22Rv1 (cell line): Measurements from ENCODE around the gene REV1.

Experiments
- ZFX ChIP-seq: fragments of 450-650 bp; IDR thresholded peaks from 2 replicates; pipeline ENCODE4 v1.6.1; 2017; ENCODE audit warnings: antibody characterized with exemption, borderline replicate concordance
- TF ChIP-seq, protein P1 (sequence below): fragments of 450-650 bp; IDR thresholded peaks from 2 replicates; pipeline ENCODE4 v1.5.1; 2017; ENCODE audit warnings: mild to moderate bottlenecking

GRCh38 chr2:99422599-99422998 lies 67.2 kb downstream of the REV1 start:
- TF ChIP-seq, protein P1, sequence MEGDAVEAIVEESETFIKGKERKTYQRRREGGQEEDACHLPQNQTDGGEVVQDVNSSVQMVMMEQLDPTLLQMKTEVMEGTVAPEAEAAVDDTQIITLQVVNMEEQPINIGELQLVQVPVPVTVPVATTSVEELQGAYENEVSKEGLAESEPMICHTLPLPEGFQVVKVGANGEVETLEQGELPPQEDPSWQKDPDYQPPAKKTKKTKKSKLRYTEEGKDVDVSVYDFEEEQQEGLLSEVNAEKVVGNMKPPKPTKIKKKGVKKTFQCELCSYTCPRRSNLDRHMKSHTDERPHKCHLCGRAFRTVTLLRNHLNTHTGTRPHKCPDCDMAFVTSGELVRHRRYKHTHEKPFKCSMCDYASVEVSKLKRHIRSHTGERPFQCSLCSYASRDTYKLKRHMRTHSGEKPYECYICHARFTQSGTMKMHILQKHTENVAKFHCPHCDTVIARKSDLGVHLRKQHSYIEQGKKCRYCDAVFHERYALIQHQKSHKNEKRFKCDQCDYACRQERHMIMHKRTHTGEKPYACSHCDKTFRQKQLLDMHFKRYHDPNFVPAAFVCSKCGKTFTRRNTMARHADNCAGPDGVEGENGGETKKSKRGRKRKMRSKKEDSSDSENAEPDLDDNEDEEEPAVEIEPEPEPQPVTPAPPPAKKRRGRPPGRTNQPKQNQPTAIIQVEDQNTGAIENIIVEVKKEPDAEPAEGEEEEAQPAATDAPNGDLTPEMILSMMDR: no peak
- TF ChIP-seq ZFX: no peak
